Cerebellar nuclear complex (tissue), 1 donor: ENCODE data around the gene BNIP2.

Source experiments
- DNase-seq, 2 experiments: peaks; one replicate each; lab custom pipeline; 2025; lab: John Stamatoyannopoulos, UW

BNIP2 gene

DNA sequence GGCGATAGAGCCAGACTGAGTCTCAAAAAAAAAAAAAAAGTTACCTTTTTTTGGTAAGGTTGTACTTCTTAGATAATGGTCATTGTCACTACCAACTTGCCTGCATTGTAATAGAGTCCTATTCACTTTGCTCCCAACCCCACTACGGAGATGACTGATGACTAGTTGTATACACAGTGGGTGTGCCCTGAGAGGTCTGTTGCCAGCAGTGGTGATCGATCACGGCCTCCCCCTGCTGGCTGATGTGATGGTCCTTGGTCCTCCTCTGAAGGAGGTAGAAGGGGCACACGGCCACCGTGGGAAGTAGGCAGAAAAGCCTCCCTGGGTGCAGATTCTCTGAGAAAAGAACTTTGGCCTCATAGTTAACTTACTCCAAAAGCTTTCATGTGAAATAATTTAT lies 66.8 kb downstream of the BNIP2 start:
- DNase-seq: no peak

DNA sequence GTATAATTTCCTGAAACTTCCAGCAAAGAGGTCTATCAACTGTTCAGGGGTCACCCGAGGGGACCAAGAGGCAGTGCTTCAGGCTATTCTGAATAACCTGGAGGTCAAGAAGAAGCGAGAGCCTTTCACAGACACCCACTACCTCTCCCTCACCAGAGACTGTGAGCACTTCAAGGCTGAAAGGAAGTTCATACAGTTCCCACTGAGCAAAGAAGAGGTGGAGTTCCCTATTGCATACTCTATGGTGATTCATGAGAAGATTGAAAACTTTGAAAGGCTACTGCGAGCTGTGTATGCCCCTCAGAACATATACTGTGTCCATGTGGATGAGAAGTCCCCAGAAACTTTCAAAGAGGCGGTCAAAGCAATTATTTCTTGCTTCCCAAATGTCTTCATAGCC lies 70.7 kb downstream of the BNIP2 start:
- DNase-seq: no peak

DNA sequence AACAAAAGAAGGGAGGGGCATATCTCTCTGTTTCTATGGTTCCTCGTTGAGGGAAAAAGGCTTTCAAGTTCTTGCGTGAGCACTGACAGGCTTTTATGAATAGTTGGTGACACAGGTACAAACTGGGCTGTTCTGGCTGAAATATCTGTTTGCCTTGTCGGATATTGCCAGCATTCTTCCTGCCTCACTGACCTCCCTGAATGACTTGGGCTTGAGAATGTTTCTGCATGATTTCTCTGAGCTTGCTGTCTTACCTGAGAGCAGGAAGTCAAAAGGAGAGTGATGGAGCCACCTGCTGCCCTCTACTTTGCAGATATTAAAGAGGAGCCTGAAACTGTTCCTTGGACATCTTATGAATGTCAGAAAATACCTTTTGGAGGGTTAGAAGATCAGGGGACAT lies 72.7 kb downstream of the BNIP2 start:
- DNase-seq: no peak

DNA sequence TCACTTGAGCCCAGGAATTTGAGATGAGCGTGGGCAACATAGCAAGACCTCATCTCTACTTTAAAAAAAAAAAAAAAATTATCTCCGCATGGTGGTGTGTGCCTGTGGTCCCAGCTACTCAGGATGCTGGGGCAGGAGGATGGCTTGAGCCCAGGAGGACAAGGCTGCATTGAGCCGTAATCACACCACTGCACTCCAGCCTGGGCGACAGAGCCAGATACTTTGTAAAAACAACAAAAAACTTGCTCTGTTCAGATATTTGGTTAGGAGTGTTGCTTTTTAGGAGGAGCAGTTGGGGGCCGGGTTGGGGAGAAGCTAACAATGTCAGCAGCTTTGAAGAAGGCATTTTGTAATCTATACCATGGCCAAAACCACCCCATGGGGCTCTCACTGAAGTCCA lies 73.5 kb downstream of the BNIP2 start:
- DNase-seq: no peak

DNA sequence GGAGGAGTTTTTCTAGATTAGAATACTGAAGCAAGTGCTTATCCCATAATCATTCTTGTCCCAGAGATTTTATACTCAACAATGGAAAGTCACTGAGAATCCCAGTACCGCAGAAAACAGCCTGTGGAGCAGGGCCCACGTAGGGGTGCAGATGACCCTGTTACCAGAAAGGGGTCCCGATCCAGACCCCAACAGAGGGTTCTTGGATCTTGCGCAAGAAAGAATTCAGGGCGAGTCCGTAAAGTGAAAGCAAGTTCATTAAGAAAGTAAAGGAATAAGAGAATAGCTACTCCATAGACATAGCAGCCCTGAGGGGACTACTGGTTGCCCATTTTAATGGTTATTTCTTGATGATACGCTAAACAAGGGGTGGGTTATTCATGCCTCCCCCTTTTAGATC lies 75.0 kb downstream of the BNIP2 start:
- no peak for DNase-seq

DNA sequence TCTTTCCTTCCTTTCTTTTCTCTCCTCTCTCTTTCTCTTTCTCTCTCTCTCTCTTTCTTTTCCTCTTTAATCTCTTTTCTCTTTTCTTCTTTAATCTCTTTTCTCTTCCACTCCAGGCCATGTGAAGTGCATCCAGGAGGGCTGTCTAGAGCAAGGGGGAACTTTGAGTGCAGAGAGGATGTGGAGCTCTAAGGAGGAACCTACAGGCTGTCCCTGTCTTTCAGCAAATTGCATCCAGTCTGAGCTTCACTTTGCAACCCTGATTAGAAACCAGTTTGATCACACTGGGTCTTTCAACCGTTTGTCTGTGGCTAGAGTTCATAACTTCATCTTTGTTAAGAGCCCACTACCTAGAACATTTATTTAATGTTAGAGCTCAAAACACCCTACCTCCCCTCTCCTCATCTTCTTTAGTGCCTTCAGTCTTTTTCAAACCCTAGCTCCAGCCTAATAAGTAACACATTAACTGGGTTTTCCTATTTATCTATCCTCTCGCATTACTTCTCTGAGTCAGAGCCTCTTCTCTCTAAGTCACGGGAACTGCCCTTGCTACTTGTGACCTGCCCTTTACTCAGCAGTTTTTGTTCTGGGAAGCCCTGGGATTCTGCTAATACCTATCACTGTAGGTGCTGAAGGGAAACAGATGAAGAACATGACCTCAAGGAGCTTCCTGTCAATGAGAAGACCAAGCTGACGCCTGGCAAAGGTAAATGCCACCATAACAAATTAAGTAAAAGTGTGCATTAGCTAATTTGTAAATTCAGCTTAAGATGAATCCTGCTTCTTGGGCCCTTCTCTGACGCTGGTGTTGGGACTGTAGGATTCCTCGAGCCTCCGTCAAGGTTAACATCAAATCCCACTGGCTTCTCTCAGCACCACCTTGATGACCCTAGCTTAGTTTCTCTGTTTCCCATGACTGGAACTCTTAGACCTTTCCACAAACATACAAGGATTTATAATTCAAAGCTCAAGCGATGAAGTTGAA lies 77.6 kb downstream of the BNIP2 start, which contains the start of gene GCNT3:
Gene GCNT3, plus strand, starts transcription at position 508 of the 985 bp plus-strand sequence. CDS start 6,456 bp downstream, outside the sequence.
- DNase-seq: no peak

DNA sequence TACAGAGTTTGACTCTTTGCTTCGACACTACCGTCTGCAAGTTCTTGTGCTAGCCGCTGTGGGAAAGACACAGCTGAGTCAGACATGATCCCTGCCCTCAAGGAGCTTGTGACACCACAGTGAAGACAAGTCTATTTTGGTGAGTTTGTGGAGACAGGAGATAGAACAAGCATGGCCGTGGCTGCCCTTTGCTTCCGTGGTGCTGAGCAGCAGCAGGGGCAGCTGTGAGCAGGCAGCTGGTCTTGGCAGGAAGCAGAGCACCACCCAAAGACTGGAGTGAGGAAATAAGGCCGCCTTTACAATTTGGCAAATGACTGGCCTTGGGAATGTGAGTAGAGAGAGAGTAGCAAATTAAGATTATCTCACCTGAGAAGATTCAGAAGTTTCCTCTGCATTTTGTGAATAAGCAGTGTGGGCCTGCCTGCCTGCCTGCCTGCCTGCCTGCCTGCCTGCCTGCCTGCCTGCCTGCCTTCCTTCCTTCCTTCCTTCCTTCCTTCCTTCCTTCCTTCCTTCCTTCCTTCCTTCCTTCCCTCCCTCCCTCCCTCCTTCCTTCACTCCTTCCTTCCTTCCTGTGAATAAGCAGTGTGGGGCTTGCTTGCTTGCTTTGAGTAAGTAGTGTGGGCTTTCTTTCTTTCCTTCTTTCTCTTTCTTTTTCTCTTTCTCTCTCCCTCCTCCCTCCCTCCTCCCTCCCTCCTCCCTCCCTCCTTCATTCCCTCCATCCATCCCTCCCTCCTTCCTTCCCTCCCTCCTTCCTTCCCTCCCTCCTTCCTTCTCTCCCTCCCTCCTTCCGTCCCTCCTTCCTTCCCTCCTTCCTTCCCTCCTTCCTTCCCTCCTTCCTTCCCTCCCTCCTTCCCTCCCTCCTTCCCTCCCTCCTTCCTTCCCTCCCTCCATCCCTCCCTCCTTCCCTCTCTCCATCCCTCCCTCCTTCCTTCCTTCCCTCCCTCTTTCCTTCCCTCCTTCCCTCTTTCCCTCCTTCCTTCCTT lies 79.1 kb downstream of the BNIP2 start:
- DNase-seq: no peak
